Activated T-cell treated with anti-CD3 and anti-CD28 coated beads, Interleukin-2, amount 50 U/mL, for 24 hours (primary cell): ENCODE measurements around the gene APOBEC3G.

Source experiments
- DNase-seq: peaks from one replicate; pipeline ENCODE4 v3.0.0-alpha.2; 2020
- H3K27ac Mint-ChIP-seq: 2 replicates; pipeline ENCODE4 v1.8.0; 2020; ENCODE audit warnings: mild to moderate bottlenecking, mixed read lengths
- H3K27me3 Mint-ChIP-seq: 2 replicates; pipeline ENCODE4 v1.8.0; 2020; ENCODE audit warnings: mixed read lengths
- H3K36me3 Mint-ChIP-seq: 2 replicates; pipeline ENCODE4 v1.8.0; 2020; ENCODE audit warnings: low read depth, mixed read lengths
- H3K4me1 Mint-ChIP-seq: 2 replicates; pipeline ENCODE4 v1.8.0; 2020; ENCODE audit warnings: low read depth, mixed read lengths
- H3K4me3 Mint-ChIP-seq: 2 replicates; pipeline ENCODE4 v1.8.0; 2020; ENCODE audit warnings: mild to moderate bottlenecking, moderate library complexity, mixed read lengths
- H3K9me3 Mint-ChIP-seq: 2 replicates; pipeline ENCODE4 v1.8.0; 2020; ENCODE audit warnings: mixed read lengths

The APOBEC3G gene

GRCh38 chr22:39092111-39092862 lies 15.2 kb downstream of the APOBEC3G start:
- Mint-ChIP-seq H3K27ac (peak overlapping the region; percentile 95), H3K4me1 (peaks cover 91% of the 10 kb centered on the region), H3K27me3 (no peaks in the 10 kb centered on the region), H3K4me3 (peak overlapping the region; percentile 52), H3K9me3 (no peaks in the 10 kb centered on the region), H3K36me3 (peaks cover 1% of the 10 kb centered on the region)
- peak; percentile 48 for DNase-seq

DNA sequence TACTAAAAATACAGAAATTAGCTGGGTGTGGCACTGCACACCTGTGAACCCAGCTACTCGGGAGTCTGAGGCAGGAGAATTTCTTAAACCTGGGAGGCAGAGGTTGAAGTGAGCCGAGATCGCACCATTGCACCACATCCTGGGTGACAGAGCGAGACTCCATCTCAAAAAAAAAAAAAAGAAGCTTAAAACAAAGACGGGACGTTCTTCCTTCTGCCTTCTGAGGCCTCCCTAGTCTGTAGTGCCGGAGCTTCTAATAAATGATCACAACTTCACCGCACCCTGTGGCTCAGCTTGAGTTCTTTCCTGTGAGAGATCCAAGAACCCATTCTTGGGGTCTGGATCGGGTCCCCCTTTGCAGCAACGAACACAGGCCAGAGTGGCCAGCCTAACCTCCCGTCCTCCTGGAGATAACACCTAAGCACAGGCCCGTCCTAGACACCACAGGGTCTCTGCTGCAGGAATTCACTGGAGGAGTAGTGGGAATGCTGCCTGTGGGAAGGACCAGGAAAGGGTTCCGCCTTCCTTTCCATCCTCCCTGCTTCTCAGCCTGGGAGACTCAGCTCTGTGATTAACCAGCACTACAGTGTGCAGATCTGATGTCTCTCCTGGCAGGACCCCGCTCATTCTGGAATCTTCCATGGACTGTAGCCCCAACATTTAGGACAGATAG lies 17.8 kb downstream of the APOBEC3G start:
- H3K27ac Mint-ChIP-seq = peak overlapping the region; percentile 78
- DNase-seq = no peak
- no peak overlapping the region for H3K4me3 Mint-ChIP-seq
- H3K27me3 Mint-ChIP-seq = no peaks in the 10 kb centered on the region
- peaks cover 91% of the 10 kb centered on the region for H3K4me1 Mint-ChIP-seq
- no peaks in the 10 kb centered on the region for H3K36me3 Mint-ChIP-seq
- no peaks in the 10 kb centered on the region for H3K9me3 Mint-ChIP-seq

DNA sequence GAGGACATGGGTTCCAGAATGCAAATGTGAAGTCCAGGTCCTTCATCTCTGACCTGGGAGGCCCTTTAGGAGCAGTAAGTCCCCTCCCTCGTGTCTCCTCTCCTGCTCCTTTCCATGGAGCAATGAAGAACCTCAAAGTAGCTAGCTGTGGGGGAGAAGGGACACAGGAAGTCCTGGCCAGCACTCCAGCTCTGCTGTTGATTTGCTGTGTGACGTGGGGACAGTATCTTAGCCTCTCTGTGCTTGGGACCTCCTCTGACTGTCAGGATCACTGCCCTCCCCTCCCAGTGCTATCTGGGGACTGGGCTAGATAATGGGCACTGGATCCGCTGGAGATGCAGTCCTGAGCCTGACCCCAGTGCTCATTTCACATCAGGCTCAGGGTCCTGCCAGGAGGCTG lies 18.9 kb downstream of the APOBEC3G start:
- Mint-ChIP-seq H3K27me3 (no peaks in the 10 kb centered on the region), H3K4me1 (peaks cover 90% of the 10 kb centered on the region), H3K27ac (peak overlapping the region; percentile 8), H3K36me3 (no peaks in the 10 kb centered on the region), H3K4me3 (no peak overlapping the region), H3K9me3 (no peaks in the 10 kb centered on the region)
- no peak for DNase-seq

DNA sequence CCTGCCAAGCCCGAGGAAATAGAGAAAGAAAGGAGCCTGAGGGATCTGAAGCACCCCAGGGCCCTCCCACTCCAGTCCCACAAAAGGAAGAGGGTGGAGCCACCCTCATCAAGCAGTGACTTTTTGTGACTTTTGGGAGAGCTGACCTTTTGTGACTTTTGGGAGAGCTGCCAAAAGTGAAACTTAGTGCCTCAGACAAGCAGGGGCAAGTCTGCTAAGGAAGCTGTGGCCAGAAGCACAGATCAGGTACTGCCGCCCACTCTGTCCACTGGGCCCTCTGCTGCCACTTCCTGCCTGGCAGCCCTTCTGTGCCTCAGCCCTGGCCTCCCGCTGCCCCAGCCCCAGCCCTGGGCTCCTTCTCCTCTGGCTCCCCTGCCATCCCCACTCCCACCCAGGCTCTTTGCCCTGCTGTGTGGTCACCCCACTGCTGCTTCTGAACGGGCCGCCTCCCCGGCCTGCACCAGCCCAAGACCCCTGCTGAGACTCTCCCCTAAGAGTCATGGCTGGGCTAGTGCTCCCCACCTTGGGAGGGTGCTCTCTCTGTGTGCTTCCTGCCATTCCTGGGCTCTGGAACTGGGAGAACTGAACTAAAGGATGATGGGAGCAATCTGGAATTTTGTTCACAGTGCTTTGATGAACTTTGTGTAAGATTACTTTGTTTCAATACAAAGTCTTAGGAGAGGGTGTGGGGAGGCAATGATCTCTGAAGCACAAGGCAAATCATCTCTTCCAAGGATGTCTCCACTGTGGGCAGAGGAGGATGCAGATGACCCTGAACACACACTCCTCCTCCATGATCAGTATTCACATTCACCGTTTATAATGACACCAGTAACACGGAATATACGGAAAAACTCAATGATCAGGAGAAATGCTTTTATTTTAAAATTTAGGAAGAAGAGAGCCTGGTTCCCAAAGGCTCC lies 20.3 kb downstream of the APOBEC3G start, which contains the start of gene APOBEC3H:
APOBEC3H (plus strand) TSS at position 147 of the 923 bp plus-strand sequence. CDS start 3,035 bp downstream, outside the sequence.
- Mint-ChIP-seq H3K36me3 (no peaks in the 10 kb centered on the region), H3K4me1 (peaks cover 79% of the 10 kb centered on the region), H3K27ac (peak within 1 kb of the TSS; percentile 89), H3K9me3 (no peaks in the 10 kb centered on the region), H3K4me3 (peak within 1 kb of the TSS; percentile 64), H3K27me3 (no peaks in the 10 kb centered on the region)
- peak; percentile 51 for DNase-seq

DNA sequence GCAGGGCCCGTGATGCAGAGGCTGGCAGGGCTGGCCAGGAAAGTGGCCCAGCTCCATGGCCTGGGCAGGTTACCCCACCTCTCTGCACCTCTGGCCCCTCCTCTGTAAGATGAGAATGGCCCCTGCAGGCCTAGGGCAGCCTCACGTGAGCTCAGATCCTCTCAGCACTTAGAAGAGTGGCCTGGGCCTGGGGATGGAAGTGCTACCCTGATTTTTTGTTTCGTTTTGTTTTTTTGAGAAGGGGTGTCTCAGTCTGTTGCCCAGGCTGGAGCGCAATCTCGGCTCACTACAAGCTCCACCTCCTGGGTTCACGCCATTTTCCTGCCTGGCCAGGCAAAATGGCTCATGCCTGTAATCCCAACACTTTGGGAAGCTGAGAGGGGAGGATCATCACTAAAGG lies 21.0 kb downstream of the APOBEC3G start:
- Mint-ChIP-seq H3K4me1 (peaks cover 72% of the 10 kb centered on the region), H3K4me3 (peak overlapping the region; percentile 64), H3K27me3 (no peaks in the 10 kb centered on the region), H3K9me3 (no peaks in the 10 kb centered on the region), H3K27ac (peak overlapping the region; percentile 89), H3K36me3 (no peaks in the 10 kb centered on the region)
- DNase-seq = no peak

- DNase-seq = no peak
- no peaks in the 10 kb centered on the region for H3K36me3 Mint-ChIP-seq
- no peaks in the 10 kb centered on the region for H3K27me3 Mint-ChIP-seq
- peak overlapping the region; percentile 47 for H3K4me3 Mint-ChIP-seq
- H3K4me1 Mint-ChIP-seq = peaks cover 69% of the 10 kb centered on the region
- H3K27ac Mint-ChIP-seq = peak overlapping the region; percentile 87
- no peaks in the 10 kb centered on the region for H3K9me3 Mint-ChIP-seq
Measured at GRCh38 chr22:39098576-39098975, 21.5 kb downstream of the APOBEC3G start.

DNA sequence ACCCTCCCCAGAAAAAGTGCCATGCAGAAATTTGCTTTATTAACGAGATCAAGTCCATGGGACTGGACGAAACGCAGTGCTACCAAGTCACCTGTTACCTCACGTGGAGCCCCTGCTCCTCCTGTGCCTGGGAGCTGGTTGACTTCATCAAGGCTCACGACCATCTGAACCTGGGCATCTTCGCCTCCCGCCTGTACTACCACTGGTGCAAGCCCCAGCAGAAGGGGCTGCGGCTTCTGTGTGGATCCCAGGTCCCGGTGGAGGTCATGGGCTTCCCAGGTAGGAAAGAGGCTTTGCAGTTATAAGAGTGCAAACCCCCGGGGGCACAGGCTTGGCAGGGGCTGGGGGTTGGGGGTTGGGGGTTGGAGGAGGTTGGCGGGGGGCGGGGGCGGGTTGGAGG lies 24.2 kb downstream of the APOBEC3G start:
- Mint-ChIP-seq H3K9me3 (no peaks in the 10 kb centered on the region), H3K4me3 (no peak overlapping the region), H3K27me3 (no peaks in the 10 kb centered on the region), H3K36me3 (no peaks in the 10 kb centered on the region), H3K27ac (no peak overlapping the region), H3K4me1 (peaks cover 46% of the 10 kb centered on the region)
- no peak for DNase-seq

GRCh38 chr22:39103431-39103830 lies 26.4 kb downstream of the APOBEC3G start:
- H3K9me3 Mint-ChIP-seq = no peaks in the 10 kb centered on the region
- H3K4me1 Mint-ChIP-seq = peaks cover 29% of the 10 kb centered on the region
- no peak for DNase-seq
- H3K27me3 Mint-ChIP-seq = no peaks in the 10 kb centered on the region
- no peak overlapping the region for H3K27ac Mint-ChIP-seq
- H3K36me3 Mint-ChIP-seq = no peaks in the 10 kb centered on the region
- H3K4me3 Mint-ChIP-seq = no peak overlapping the region

GRCh38 chr22:39106326-39106725 lies 29.3 kb downstream of the APOBEC3G start:
- no peaks in the 10 kb centered on the region for H3K36me3 Mint-ChIP-seq
- DNase-seq = no peak

GRCh38 chr22:39108487-39108886 lies 31.4 kb downstream of the APOBEC3G start:
- no peaks in the 10 kb centered on the region for H3K9me3 Mint-ChIP-seq
- peaks cover 15% of the 10 kb centered on the region for H3K4me1 Mint-ChIP-seq
- no peak for DNase-seq
- H3K36me3 Mint-ChIP-seq = no peaks in the 10 kb centered on the region
- no peak overlapping the region for H3K4me3 Mint-ChIP-seq
- no peaks in the 10 kb centered on the region for H3K27me3 Mint-ChIP-seq
- no peak overlapping the region for H3K27ac Mint-ChIP-seq

More at GRCh38 chr22:39106326-39106725, 29.3 kb downstream of the APOBEC3G start:
- Mint-ChIP-seq H3K4me3 (no peak overlapping the region), H3K27ac (no peak overlapping the region), H3K27me3 (no peaks in the 10 kb centered on the region), H3K4me1 (peaks cover 12% of the 10 kb centered on the region), H3K9me3 (no peaks in the 10 kb centered on the region)

GRCh38 chr22:39109361-39109760 lies 32.3 kb downstream of the APOBEC3G start:
- H3K27me3 Mint-ChIP-seq = no peaks in the 10 kb centered on the region
- H3K4me1 Mint-ChIP-seq = peaks cover 24% of the 10 kb centered on the region
- H3K27ac Mint-ChIP-seq = no peak overlapping the region
- DNase-seq = no peak
- H3K4me3 Mint-ChIP-seq = no peak overlapping the region
- H3K36me3 Mint-ChIP-seq = no peaks in the 10 kb centered on the region
- H3K9me3 Mint-ChIP-seq = no peaks in the 10 kb centered on the region

GRCh38 chr22:39110631-39111561 lies 33.8 kb downstream of the APOBEC3G start:
- Mint-ChIP-seq H3K27ac (no peak overlapping the region), H3K9me3 (no peaks in the 10 kb centered on the region), H3K4me1 (peaks cover 39% of the 10 kb centered on the region), H3K4me3 (no peak overlapping the region), H3K27me3 (no peaks in the 10 kb centered on the region), H3K36me3 (no peaks in the 10 kb centered on the region)
- DNase-seq = no peak

DNA sequence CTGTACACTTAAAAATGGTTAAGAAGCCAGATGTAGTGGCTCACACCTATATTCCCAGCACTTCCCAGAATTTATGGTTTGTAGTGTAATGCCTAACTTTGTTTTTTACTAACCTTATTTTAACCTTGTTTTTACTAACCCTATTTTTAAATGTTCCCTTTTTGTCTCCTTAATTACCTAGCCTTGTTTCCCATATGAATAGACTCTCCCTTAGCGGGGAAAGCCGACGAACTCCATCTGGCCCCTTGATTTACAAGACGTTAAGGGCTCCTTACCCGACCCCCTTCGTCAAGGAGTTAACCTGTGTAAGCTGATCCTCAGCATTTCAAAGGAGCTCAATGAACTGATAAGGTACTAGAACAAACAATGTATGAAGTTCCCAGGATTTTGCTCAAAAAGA lies 37.0 kb downstream of the APOBEC3G start:
- Mint-ChIP-seq H3K27me3 (no peaks in the 10 kb centered on the region), H3K9me3 (no peaks in the 10 kb centered on the region), H3K4me3 (no peak overlapping the region), H3K4me1 (peaks cover 61% of the 10 kb centered on the region), H3K36me3 (no peaks in the 10 kb centered on the region), H3K27ac (peak overlapping the region; percentile 62)
- no peak for DNase-seq
